Esophagus squamous epithelium (tissue), 5 donors: Measurements from ENCODE around the gene GALC. TPM values are rescaled to one million over a fixed set of nuclear protein-coding genes. Genes with fewer than 3 reads are reported as not detected.

Source experiments
- DNase-seq: peaks from one replicate; lab custom pipeline; 2025; lab: John Stamatoyannopoulos, UW
- H3K27ac ChIP-seq, 4 donors: fragments of 200-600 bp; sonication (generic); one replicate each; pipeline ENCODE4 v1.5.1; 2016 to 2019; ENCODE audit warnings: mild to moderate bottlenecking in 1 of 4
- H3K27me3 ChIP-seq, 4 donors: fragments of 200-600 bp; sonication (generic); 1 replicate in 3 of 4; 2 replicates in 1 of 4; pipeline versions ENCODE4 v1.5.1 to v1.6.0; 2017 to 2021; ENCODE audit warnings: antibody characterized with exemption in 1 of 4
- H3K36me3 ChIP-seq, 3 donors: fragments of 200-600 bp; sonication (generic); one replicate each; pipeline ENCODE4 v1.5.1; 2016 to 2019
- H3K4me1 ChIP-seq, 3 donors: fragments of 200-600 bp; sonication (generic); one replicate each; pipeline ENCODE4 v1.5.1; 2017 to 2019
- H3K4me3 ChIP-seq, 4 donors: fragments of 200-600 bp; sonication (generic); 1 replicate in 3 of 4; 2 replicates in 1 of 4; pipeline ENCODE4 v1.5.1; 2016 to 2019; ENCODE audit warnings: mild to moderate bottlenecking in 2 of 4, moderate library complexity in 1 of 4
- H3K9me3 ChIP-seq, 3 donors: fragments of 200-600 bp; sonication (generic); one replicate each; pipeline ENCODE4 v1.5.1; 2016 to 2019
- CTCF ChIP-seq, 6 experiments: fragments of 450-650 bp in 4 of 6; fragments of 200-600 bp in 2 of 6; sonication (generic) in 2 of 6; IDR thresholded peaks; one replicate each; pipeline ENCODE4 v1.5.1; 2016 to 2019; ENCODE audit warnings: antibody characterized with exemption in 6 of 6, mild to moderate bottlenecking in 4 of 6, moderate library complexity in 4 of 6
- POLR2A ChIP-seq, 4 donors: fragments of 450-650 bp; IDR thresholded peaks; one replicate each; pipeline ENCODE4 v1.6.1; 2017; ENCODE audit warnings: antibody characterized with exemption in 4 of 4, mild to moderate bottlenecking in 4 of 4, moderate library complexity in 3 of 4
- WGBS, 2 donors: methylation state at CpG; one replicate each; pipeline ENCODE4 v1.1.5; 2018; 5-methylcytosine and 5-hydroxymethylcytosine counted together
- intact Hi-C: fragments of 100-400 bp; cut with DNase I; formaldehyde crosslinking; loops from one replicate; pipeline ENCODE4 v1.15.0; 2022
- total RNA-seq, 4 donors: library from RNA; depleted of rRNA; stranded (reverse); fragments of >200 nt; gene quantifications; one replicate each; pipeline ENCODE4 v1.1.0, GENCODE V29; 2016
- donor health status: DM: yes; HTN: yes; CAD: no.

GALC gene
- total RNA-seq, 4 donors from 2014 or later = 3.4 to 15.8 (median 10.8) TPM

- H3K9me3 ChIP-seq = no peaks in the 10 kb centered on the region
- no peak overlapping the region for H3K4me3 ChIP-seq
- no peak overlapping the region for H3K27ac ChIP-seq
- TF ChIP-seq CTCF (IDR thresholded peaks at IDR 0.05) = no peak
- TF ChIP-seq POLR2A (IDR thresholded peaks at IDR 0.05) = no peak
- peaks cover 0 to 48% (median 0%) of the 10 kb centered on the region in 3 donors for H3K36me3 ChIP-seq
- intact Hi-C loops = no loop called here
- no peak for DNase-seq
- H3K4me1 ChIP-seq = no peaks in the 10 kb centered on the region
- H3K27me3 ChIP-seq = no peaks in the 10 kb centered on the region
Measured at GRCh38 chr14:87967496-87967895, 25.5 kb downstream of the GALC start.

- no peak for DNase-seq
- Histone ChIP-seq H3K36me3 (peaks cover 0 to 52% (median 0%) of the 10 kb centered on the region in 3 donors), H3K4me3 (no peak overlapping the region), H3K9me3 (no peaks in the 10 kb centered on the region), H3K27me3 (no peaks in the 10 kb centered on the region), H3K27ac (no peak overlapping the region), H3K4me1 (no peaks in the 10 kb centered on the region)
- WGBS, 2 donors = 69 to 70% methylated on average over 3 of the region's 3 CpGs
- TF ChIP-seq CTCF (IDR thresholded peaks at IDR 0.05) = no peak
- intact Hi-C loops = no loop called here
Measured at GRCh38 chr14:87966816-87967215, 26.2 kb downstream of the GALC start.

GRCh38 chr14:87961246-87961645, 31.7 kb downstream of the GALC start:
- H3K27me3 ChIP-seq = no peaks in the 10 kb centered on the region
- H3K9me3 ChIP-seq = no peaks in the 10 kb centered on the region
- WGBS, 2 donors = 69 to 82% methylated on average over 2 of the region's 2 CpGs
- H3K36me3 ChIP-seq = peaks cover 0 to 59% (median 0%) of the 10 kb centered on the region in 3 donors
- H3K27ac ChIP-seq = no peak overlapping the region
- intact Hi-C loops = no loop called here
- no peak overlapping the region for H3K4me3 ChIP-seq
- TF ChIP-seq POLR2A (IDR thresholded peaks at IDR 0.05) (no peak), CTCF (IDR thresholded peaks at IDR 0.05) (no peak)
- H3K4me1 ChIP-seq = no peaks in the 10 kb centered on the region
- no peak for DNase-seq

- WGBS, 2 donors = 87 to 88% methylated on average over 5 of the region's 5 CpGs
- Histone ChIP-seq H3K4me3 (no peak overlapping the region), H3K36me3 (peaks cover 0 to 49% (median 0%) of the 10 kb centered on the region in 3 donors), H3K4me1 (no peaks in the 10 kb centered on the region), H3K27ac (no peak overlapping the region), H3K27me3 (no peaks in the 10 kb centered on the region), H3K9me3 (no peaks in the 10 kb centered on the region)
- DNase-seq = no peak
- intact Hi-C loops = no loop called here
- TF ChIP-seq POLR2A (IDR thresholded peaks at IDR 0.05) = no peak
- TF ChIP-seq CTCF (IDR thresholded peaks at IDR 0.05) = no peak
Measured at GRCh38 chr14:87960013-87960787, 32.8 kb downstream of the GALC start.

GRCh38 chr14:87955501-87955900, 37.5 kb downstream of the GALC start:
- Histone ChIP-seq H3K36me3 (peaks cover 0 to 25% (median 0%) of the 10 kb centered on the region in 3 donors), H3K27ac (no peak overlapping the region), H3K9me3 (no peaks in the 10 kb centered on the region), H3K27me3 (no peaks in the 10 kb centered on the region), H3K4me1 (no peaks in the 10 kb centered on the region), H3K4me3 (no peak overlapping the region)
- WGBS, 2 donors = 48 to 70% methylated on average over 6 of the region's 6 CpGs
- DNase-seq = no peak
- TF ChIP-seq CTCF (IDR thresholded peaks at IDR 0.05) (no peak), POLR2A (IDR thresholded peaks at IDR 0.05) (no peak)
- intact Hi-C loops = no loop called here
